Activated CD8-positive, alpha-beta T cell treated with anti-CD3 and anti-CD28 coated beads, Interleukin-2, amount 10 ng/mL, durations not matched to agents 7 days and 5 days (primary cell): ENCODE measurements around the gene EMC10. TPM values are rescaled to one million over a fixed set of nuclear protein-coding genes. Genes with fewer than 3 reads are reported as not detected.

Experiments
- ATAC-seq: fragments of 150-1000 bp; cut with Tn5 transposase; one replicate; pipeline ENCODE4 v1.10.0; 2021; ENCODE audit warnings: moderate library complexity
- CTCF ChIA-PET: fragments of 350-600 bp; sonication (Branson Sonifier 250); formaldehyde crosslinking; loops from one replicate; lab custom pipeline; 2021; ENCODE audit warnings: antibody characterized with exemption; lab: Charles Lee
- POLR2A ChIA-PET: fragments of 350-600 bp; sonication (Branson Sonifier 250); formaldehyde crosslinking; loops from one replicate; lab custom pipeline; 2021; ENCODE audit warnings: antibody characterized with exemption; lab: Charles Lee
- DNase-seq: peaks from one replicate; pipeline ENCODE4 v3.0.0-alpha.2; 2020
- H3K27ac Mint-ChIP-seq: one replicate; pipeline ENCODE4 v1.8.0; 2021; ENCODE audit warnings: mild to moderate bottlenecking, mixed read lengths
- H3K27me3 Mint-ChIP-seq: one replicate; pipeline ENCODE4 v1.8.0; 2021; ENCODE audit warnings: low read depth, mixed read lengths
- H3K36me3 Mint-ChIP-seq: one replicate; pipeline ENCODE4 v1.8.0; 2021; ENCODE audit warnings: low read depth, mixed read lengths
- H3K4me1 Mint-ChIP-seq: one replicate; pipeline ENCODE4 v1.8.0; 2021; ENCODE audit warnings: low read depth, mixed read lengths
- H3K4me3 Mint-ChIP-seq: one replicate; pipeline ENCODE4 v1.8.0; 2021; ENCODE audit warnings: mild to moderate bottlenecking, mixed read lengths
- H3K9me3 Mint-ChIP-seq: one replicate; pipeline ENCODE4 v1.8.0; 2022; ENCODE audit warnings: mixed read lengths; ENCODE audit not compliant: insufficient read depth
- total RNA-seq, 2 experiments: library from RNA; stranded (reverse); gene quantifications; one replicate each; pipeline ENCODE4 v1.2.3, GENCODE V29; 2021

EMC10 gene
- total RNA-seq, result 10 to 100 TPM; 54.8 to 56.9 TPM

GRCh38 chr19:50476224-50476906, at the start of gene EMC10, which contains the start of gene GARIN5A:
TSS of gene EMC10 (plus strand) at chr19:50476507. CDS start at chr19:50476545, 38 bp downstream.
TSS of gene GARIN5A (minus strand) at chr19:50476848. CDS start at chr19:50476388, 460 bp downstream.
- peak; percentile 96 for ATAC-seq
- CTCF ChIA-PET, result no interaction called here

GRCh38 chr19:50427318-50427925, 48.9 kb upstream of the EMC10 start:
- no peak for DNase-seq
- POLR2A ChIA-PET, result interaction anchor here (0.6 kb wide), 1 partner anchor 15 kb away, joined by 4 read pairs; no protein-coding TSS in a partner anchor
- no peak for ATAC-seq
- H3K27me3 Mint-ChIP-seq, result peaks cover 13% of the 10 kb centered on the region
- CTCF ChIA-PET, result interaction anchor here (1.5 kb wide), 1 partner anchor 70 kb away, joined by 7 read pairs; no protein-coding TSS in a partner anchor
- H3K27ac Mint-ChIP-seq, result no peak overlapping the region
- no peaks in the 10 kb centered on the region for H3K36me3 Mint-ChIP-seq
- no peaks in the 10 kb centered on the region for H3K9me3 Mint-ChIP-seq
- H3K4me3 Mint-ChIP-seq, result no peak overlapping the region
- H3K4me1 Mint-ChIP-seq, result peaks cover 10% of the 10 kb centered on the region

More at GRCh38 chr19:50476224-50476906, at the start of gene EMC10, which contains the start of gene GARIN5A:
- H3K27me3 Mint-ChIP-seq, result no peaks in the 10 kb centered on the region
- H3K4me1 Mint-ChIP-seq, result peaks cover 16% of the 10 kb centered on the region
- H3K36me3 Mint-ChIP-seq, result peaks cover 24% of the 10 kb centered on the region
- peak within 1 kb of the TSS; percentile 95 for H3K27ac Mint-ChIP-seq
- no peaks in the 10 kb centered on the region for H3K9me3 Mint-ChIP-seq
- POLR2A ChIA-PET, result no interaction called here
- peak within 1 kb of the TSS; percentile 99 for H3K4me3 Mint-ChIP-seq
- peak; percentile 95 for DNase-seq

GRCh38 chr19:50427997-50428425, 48.3 kb upstream of the EMC10 start:
- peaks cover 10% of the 10 kb centered on the region for H3K4me1 Mint-ChIP-seq
- DNase-seq, result peak; percentile 40
- H3K27me3 Mint-ChIP-seq, result peaks cover 15% of the 10 kb centered on the region
- H3K36me3 Mint-ChIP-seq, result no peaks in the 10 kb centered on the region
- ChIA-PET POLR2A (interaction anchor here (0.9 kb wide), 1 partner anchor 15 kb away, joined by 3 read pairs; no protein-coding TSS in a partner anchor), CTCF (interaction anchor here (1.5 kb wide), 1 partner anchor 70 kb away, joined by 7 read pairs; no protein-coding TSS in a partner anchor)
- no peaks in the 10 kb centered on the region for H3K9me3 Mint-ChIP-seq
- no peak overlapping the region for H3K27ac Mint-ChIP-seq
- peak overlapping the region; percentile 36 for H3K4me3 Mint-ChIP-seq
- ATAC-seq, result no peak

- CTCF ChIA-PET, result interaction anchor here (1.1 to 1.6 kb wide), 2 partner anchors 9 to 60 kb away, joined by 3 read pairs; no protein-coding TSS in a partner anchor
- peaks cover 10% of the 10 kb centered on the region for H3K4me1 Mint-ChIP-seq
- peaks cover 21% of the 10 kb centered on the region for H3K27me3 Mint-ChIP-seq
- H3K9me3 Mint-ChIP-seq, result no peaks in the 10 kb centered on the region
- DNase-seq (no peak), ATAC-seq (no peak)
- H3K4me3 Mint-ChIP-seq, result no peak overlapping the region
- H3K27ac Mint-ChIP-seq, result no peak overlapping the region
- no peaks in the 10 kb centered on the region for H3K36me3 Mint-ChIP-seq
- POLR2A ChIA-PET, result interaction anchor here (0.9 kb wide), 1 partner anchor 14 kb away, joined by 3 read pairs; no protein-coding TSS in a partner anchor
Measured at GRCh38 chr19:50428772-50429463, 47.4 kb upstream of the EMC10 start.

- ATAC-seq (no peak), DNase-seq (no peak)
- no peaks in the 10 kb centered on the region for H3K36me3 Mint-ChIP-seq
- peaks cover 21% of the 10 kb centered on the region for H3K27me3 Mint-ChIP-seq
- H3K4me1 Mint-ChIP-seq, result peaks cover 10% of the 10 kb centered on the region
- peak overlapping the region; percentile 84 for H3K4me3 Mint-ChIP-seq
- ChIA-PET POLR2A (no interaction called here), CTCF (no interaction called here)
- no peak overlapping the region for H3K27ac Mint-ChIP-seq
- H3K9me3 Mint-ChIP-seq, result no peaks in the 10 kb centered on the region
Measured at GRCh38 chr19:50430888-50431342, 45.4 kb upstream of the EMC10 start.

- Mint-ChIP-seq H3K36me3 (no peaks in the 10 kb centered on the region), H3K4me1 (peaks cover 10% of the 10 kb centered on the region), H3K4me3 (peak overlapping the region; percentile 84), H3K9me3 (no peaks in the 10 kb centered on the region), H3K27ac (peak overlapping the region; percentile 86), H3K27me3 (peaks cover 22% of the 10 kb centered on the region)
- CTCF ChIA-PET, result no interaction called here
- peak; percentile 97 for ATAC-seq
- POLR2A ChIA-PET, result no interaction called here
- DNase-seq, result peak; percentile 86
Measured at GRCh38 chr19:50431343-50432220, 44.7 kb upstream of the EMC10 start.

- ChIA-PET CTCF (no interaction called here), POLR2A (no interaction called here)
- peaks cover 27% of the 10 kb centered on the region for H3K27me3 Mint-ChIP-seq
- H3K27ac Mint-ChIP-seq, result peak within 1 kb of the TSS; percentile 86
- H3K4me1 Mint-ChIP-seq, result peaks cover 10% of the 10 kb centered on the region
- ATAC-seq (no peak), DNase-seq (no peak)
- peak within 1 kb of the TSS; percentile 84 for H3K4me3 Mint-ChIP-seq
- no peaks in the 10 kb centered on the region for H3K9me3 Mint-ChIP-seq
- H3K36me3 Mint-ChIP-seq, result no peaks in the 10 kb centered on the region
Measured at GRCh38 chr19:50432221-50433028, 43.9 kb upstream of the EMC10 start, which contains the start of gene MYBPC2. TSS of gene MYBPC2 (plus strand) at chr19:50432892. CDS start at chr19:50432954, 62 bp downstream.

- DNase-seq (no peak), ATAC-seq (no peak)
- no peak overlapping the region for H3K27ac Mint-ChIP-seq
- peaks cover 33% of the 10 kb centered on the region for H3K27me3 Mint-ChIP-seq
- no peaks in the 10 kb centered on the region for H3K36me3 Mint-ChIP-seq
- no peaks in the 10 kb centered on the region for H3K9me3 Mint-ChIP-seq
- peaks cover 10% of the 10 kb centered on the region for H3K4me1 Mint-ChIP-seq
- POLR2A ChIA-PET, result interaction anchor here (0.6 kb wide), 1 partner anchor 9 kb away, joined by 3 read pairs; no protein-coding TSS in a partner anchor
- H3K4me3 Mint-ChIP-seq, result peak overlapping the region; percentile 28
- CTCF ChIA-PET, result interaction anchor here (1.0 kb wide), 2 partner anchors 9 to 76 kb away, joined by 3 read pairs; no protein-coding TSS in a partner anchor
Measured at GRCh38 chr19:50433201-50434180, 42.8 kb upstream of the EMC10 start.

GRCh38 chr19:50434525-50434924, 41.8 kb upstream of the EMC10 start:
- Mint-ChIP-seq H3K4me3 (no peak overlapping the region), H3K27ac (no peak overlapping the region), H3K4me1 (peaks cover 10% of the 10 kb centered on the region), H3K9me3 (no peaks in the 10 kb centered on the region), H3K36me3 (no peaks in the 10 kb centered on the region), H3K27me3 (peaks cover 27% of the 10 kb centered on the region)
- DNase-seq, result no peak
- no peak for ATAC-seq
- POLR2A ChIA-PET, result no interaction called here
- CTCF ChIA-PET, result interaction anchor here (1.0 kb wide), 2 partner anchors 10 to 77 kb away, joined by 3 read pairs; no protein-coding TSS in a partner anchor
